GM21825 (cell line): ENCODE data around the gene FEM1B.
A peak's percentile ranks its signal among the peaks of the same experiment; 100 is the strongest.
"Not testable (repeated sequence)": the region's sequence is repeated elsewhere in the genome, so short reads cannot be mapped to it uniquely, and the experiment has no call there.

ENCODE experiments used
- ATAC-seq: cut with Tn5 transposase; IDR thresholded peaks from one replicate; pipeline ENCODE4 v1.9.1; 2021; ENCODE audit warnings: mild to moderate bottlenecking, moderate library complexity; ENCODE audit not compliant: unreplicated experiment

FEM1B gene

GRCh38 chr15:68277603-68278344 is at the start of gene FEM1B:
TSS of gene FEM1B (plus strand) at chr15:68277745. CDS start at chr15:68278418, 673 bp downstream.
- ATAC-seq, result peak; percentile 60

- no peak for ATAC-seq
These were observed 49.2 kb upstream of the FEM1B start for GRCh38 chr15:68228143-68228970.

- ATAC-seq, result no peak
These were observed 48.6 kb upstream of the FEM1B start for GRCh38 chr15:68228971-68229385.

- peak; percentile 58 for ATAC-seq
These were observed 48.0 kb upstream of the FEM1B start, which contains the start of gene CLN6 for GRCh38 chr15:68229386-68230156. TSS of gene CLN6 (minus strand) at chr15:68229728. CDS start at chr15:68229584, 144 bp downstream.

- ATAC-seq, result peak; percentile 11
These were observed 47.1 kb upstream of the FEM1B start for GRCh38 chr15:68230157-68231100.

GRCh38 chr15:68231102-68231818 is 46.3 kb upstream of the FEM1B start:
- no peak for ATAC-seq

- no peak for ATAC-seq
These were observed 45.1 kb upstream of the FEM1B start for GRCh38 chr15:68232449-68232848.

- no peak for ATAC-seq
These were observed 44.6 kb upstream of the FEM1B start for GRCh38 chr15:68232937-68233336.

- ATAC-seq, result no peak
These were observed 43.5 kb upstream of the FEM1B start for GRCh38 chr15:68234060-68234459.

GRCh38 chr15:68234520-68234919 is 43.0 kb upstream of the FEM1B start:
- not testable (repeated sequence) for ATAC-seq

GRCh38 chr15:68235022-68235421 is 42.5 kb upstream of the FEM1B start:
- ATAC-seq, result no peak

GRCh38 chr15:68239025-68239424 is 38.5 kb upstream of the FEM1B start:
- ATAC-seq, result no peak

- no peak for ATAC-seq
These were observed 36.2 kb upstream of the FEM1B start for GRCh38 chr15:68241088-68241935.

- no peak for ATAC-seq
These were observed 33.3 kb upstream of the FEM1B start for GRCh38 chr15:68244235-68244634.

GRCh38 chr15:68249058-68249713 is 28.4 kb upstream of the FEM1B start:
- ATAC-seq, result no peak

- no peak for ATAC-seq
These were observed 24.5 kb upstream of the FEM1B start for GRCh38 chr15:68252925-68253534.

GRCh38 chr15:68256675-68257450 is 20.7 kb upstream of the FEM1B start:
- ATAC-seq, result no peak
